ENCODE measurements around the gene BLVRA.

DNA sequence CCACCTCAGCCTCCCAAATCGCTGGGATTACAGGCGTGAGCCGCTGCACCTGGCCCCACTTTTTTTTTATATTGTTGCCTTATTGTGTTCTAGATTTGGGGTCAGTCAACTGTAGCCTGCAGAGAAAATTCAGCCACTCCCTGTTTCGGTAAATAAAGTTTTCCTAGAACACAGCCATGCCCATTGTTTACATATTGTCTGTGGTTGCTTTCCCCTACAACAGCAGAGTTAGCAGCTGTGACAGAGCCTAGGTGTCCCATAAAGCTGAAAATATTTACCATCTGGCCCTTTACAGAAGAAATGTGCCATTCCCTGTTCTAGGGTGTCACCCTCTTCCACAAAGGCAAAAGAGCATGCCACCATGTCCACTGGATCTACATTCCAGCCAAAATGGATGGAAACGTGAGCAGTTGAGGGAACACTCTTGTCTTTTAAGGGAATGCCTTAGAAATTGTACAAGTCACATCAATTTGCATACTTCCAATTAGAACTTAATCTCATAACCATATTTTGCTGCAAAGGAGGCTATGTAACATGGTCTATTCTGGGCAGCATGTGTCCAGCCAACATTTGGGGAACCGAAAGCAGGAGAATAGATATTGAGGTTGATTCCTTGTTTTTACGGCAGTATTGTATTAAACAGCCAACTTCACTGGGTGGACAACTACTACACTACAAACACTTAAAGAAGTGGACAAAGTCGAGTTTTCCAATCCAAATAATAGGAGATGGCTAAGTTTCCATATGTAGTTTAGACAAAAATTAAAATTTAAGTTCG lies 11.0 kb upstream of the BLVRA start:
- TF ChIP-seq, protein P1, sequence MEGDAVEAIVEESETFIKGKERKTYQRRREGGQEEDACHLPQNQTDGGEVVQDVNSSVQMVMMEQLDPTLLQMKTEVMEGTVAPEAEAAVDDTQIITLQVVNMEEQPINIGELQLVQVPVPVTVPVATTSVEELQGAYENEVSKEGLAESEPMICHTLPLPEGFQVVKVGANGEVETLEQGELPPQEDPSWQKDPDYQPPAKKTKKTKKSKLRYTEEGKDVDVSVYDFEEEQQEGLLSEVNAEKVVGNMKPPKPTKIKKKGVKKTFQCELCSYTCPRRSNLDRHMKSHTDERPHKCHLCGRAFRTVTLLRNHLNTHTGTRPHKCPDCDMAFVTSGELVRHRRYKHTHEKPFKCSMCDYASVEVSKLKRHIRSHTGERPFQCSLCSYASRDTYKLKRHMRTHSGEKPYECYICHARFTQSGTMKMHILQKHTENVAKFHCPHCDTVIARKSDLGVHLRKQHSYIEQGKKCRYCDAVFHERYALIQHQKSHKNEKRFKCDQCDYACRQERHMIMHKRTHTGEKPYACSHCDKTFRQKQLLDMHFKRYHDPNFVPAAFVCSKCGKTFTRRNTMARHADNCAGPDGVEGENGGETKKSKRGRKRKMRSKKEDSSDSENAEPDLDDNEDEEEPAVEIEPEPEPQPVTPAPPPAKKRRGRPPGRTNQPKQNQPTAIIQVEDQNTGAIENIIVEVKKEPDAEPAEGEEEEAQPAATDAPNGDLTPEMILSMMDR (IDR thresholded peaks at IDR 0.05; ENCODE audit: poor library complexity), result no peak
- TF ChIP-seq EZH2 (IDR thresholded peaks at IDR 0.05; ENCODE audit: borderline replicate concordance), result no peak
- no peak for TF ChIP-seq EZH2phosphoT487 (IDR thresholded peaks at IDR 0.05; ENCODE audit: low read depth, severe bottlenecking, unreplicated experiment)

All from hepatocyte (in vitro differentiated cells).